GM13976 (cell line): ENCODE data around the gene FAM169A.

Experiments used
- DNase-seq: peaks from one replicate; pipeline ENCODE4 v3.0.0; 2012; ENCODE audit warnings: low spot score
- in situ Hi-C: fragments of 300-500 bp; cut with MboI; formaldehyde crosslinking; loops from one replicate; pipeline ENCODE4 v1.12.0; 2022; ENCODE audit warnings: low sequenced_read_pairs, mixed read lengths, inconsistent platforms; ENCODE audit not compliant: unreplicated experiment
- TF ChIP-seq, protein P1 (sequence below): IDR thresholded peaks from 2 replicates; pipeline ENCODE4 v1.5.1; 2012; ENCODE audit warnings: borderline replicate concordance, mild to moderate bottlenecking; ENCODE audit not compliant: insufficient read depth; ENCODE audit errors: extremely low read depth, missing control alignments, control extremely low read depth

The FAM169A gene

DNA sequence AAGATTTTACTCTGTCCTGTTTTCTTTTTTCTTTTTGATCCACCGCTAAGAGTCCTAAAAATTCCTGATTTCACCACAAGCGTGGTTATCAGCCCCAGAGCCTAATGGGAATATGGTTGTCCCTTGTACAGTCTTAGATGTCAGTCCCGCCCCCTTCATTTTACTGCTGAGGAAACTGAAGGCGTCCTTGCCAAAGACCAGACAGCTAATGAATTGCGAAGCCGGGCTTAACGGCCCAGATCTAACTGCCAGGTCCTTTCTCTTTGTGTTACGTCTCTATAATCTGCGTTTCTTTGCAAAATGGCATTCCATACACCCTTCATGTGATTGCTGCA lies 98.6 kb downstream of the FAM169A start:
- in situ Hi-C loops, result no loop called here
- peak; percentile 33 for DNase-seq

DNA sequence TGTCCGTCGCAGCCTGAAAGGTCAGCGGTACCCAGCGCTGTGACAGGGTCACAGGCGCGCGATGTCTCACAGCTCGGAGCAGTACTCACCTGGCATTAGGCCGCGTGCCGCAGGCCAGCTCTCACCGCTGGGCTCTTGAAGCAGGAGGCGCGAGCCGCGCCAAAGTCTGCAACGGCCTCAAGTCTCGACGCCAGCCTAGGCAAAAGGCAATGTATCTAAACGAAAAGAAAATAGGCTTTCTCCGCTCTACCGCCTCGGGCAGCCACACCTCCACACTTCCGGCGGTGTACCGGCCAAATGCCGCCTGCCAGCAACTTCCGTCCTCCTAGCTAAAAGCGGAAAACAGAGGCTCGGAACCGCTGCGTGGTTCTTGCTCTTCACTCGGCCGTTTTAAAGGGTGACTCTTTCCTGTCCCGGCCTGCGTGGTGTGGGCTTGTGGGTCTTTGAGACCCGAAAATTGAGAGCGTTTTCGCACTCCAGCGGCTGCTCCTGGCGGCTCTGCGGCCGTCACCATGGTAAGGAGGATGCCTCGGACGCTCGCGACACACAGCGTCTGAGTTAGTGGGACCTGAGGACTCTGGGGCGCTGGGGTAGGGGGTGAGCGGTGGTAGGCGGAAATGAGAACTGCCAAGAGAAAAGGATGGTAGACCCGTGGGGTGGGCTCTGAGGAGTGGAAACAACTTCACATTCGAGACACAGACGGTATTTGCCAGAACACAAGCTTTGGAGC lies 99.2 kb downstream of the FAM169A start, which contains the start of the genes GFM2 and NSA2:
TSS of gene GFM2 (minus strand) at position 269 of the 730 bp plus-strand sequence. CDS start 3,375 bp downstream, outside the sequence.
TSS of gene NSA2 (plus strand) at position 401 of the 730 bp plus-strand sequence. CDS start at position 513, 112 bp downstream.
- DNase-seq, result peak; percentile 87
- TF ChIP-seq, protein P1, sequence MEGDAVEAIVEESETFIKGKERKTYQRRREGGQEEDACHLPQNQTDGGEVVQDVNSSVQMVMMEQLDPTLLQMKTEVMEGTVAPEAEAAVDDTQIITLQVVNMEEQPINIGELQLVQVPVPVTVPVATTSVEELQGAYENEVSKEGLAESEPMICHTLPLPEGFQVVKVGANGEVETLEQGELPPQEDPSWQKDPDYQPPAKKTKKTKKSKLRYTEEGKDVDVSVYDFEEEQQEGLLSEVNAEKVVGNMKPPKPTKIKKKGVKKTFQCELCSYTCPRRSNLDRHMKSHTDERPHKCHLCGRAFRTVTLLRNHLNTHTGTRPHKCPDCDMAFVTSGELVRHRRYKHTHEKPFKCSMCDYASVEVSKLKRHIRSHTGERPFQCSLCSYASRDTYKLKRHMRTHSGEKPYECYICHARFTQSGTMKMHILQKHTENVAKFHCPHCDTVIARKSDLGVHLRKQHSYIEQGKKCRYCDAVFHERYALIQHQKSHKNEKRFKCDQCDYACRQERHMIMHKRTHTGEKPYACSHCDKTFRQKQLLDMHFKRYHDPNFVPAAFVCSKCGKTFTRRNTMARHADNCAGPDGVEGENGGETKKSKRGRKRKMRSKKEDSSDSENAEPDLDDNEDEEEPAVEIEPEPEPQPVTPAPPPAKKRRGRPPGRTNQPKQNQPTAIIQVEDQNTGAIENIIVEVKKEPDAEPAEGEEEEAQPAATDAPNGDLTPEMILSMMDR, result no peak
- in situ Hi-C loops, result no loop called here

More for the DNA sequence above, 98.6 kb downstream of the FAM169A start:
- TF ChIP-seq, protein P1, result no peak

DNA sequence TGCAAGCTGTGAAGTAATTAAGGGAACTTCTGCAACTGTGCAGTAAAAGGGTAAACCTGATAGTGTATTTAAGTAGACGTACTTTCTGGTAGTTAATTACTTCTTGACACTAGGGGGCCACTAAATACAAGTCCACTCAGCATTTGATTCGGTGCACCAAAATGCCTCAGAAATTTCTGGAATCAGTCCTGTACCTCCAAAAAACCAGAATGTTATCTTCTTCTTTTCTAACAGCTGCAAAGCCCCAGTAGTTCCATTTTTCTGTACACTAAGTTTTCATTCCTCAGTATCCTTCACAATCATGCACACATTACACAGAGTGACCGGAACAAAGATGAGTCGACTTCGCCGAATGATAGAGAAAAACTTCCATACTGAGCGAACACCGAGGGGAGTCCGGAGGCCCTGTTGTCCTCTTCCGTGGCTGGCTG lies 99.8 kb downstream of the FAM169A start:
- in situ Hi-C loops, result no loop called here
- DNase-seq, result peak; percentile 77
- TF ChIP-seq, protein P1, result peak; percentile 48

DNA sequence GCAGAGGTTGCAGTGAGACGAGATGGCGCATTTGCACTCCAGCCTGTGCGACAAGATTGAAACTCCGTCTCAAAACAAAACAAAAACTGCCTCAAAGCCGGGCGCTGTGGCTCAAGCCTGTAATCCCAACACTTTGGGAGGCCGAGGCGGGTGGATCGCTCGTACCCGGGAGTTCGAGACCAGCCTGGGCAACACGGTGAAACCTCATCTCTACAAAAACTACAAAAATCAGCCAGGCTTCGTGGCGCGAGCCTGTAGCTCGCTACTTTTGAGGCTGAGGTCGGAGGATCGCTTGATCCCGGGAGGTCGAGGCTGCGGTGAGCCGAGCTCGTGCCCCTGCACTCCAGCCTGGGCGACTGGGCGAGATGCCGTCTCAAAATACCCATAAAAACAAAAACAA lies 100.3 kb downstream of the FAM169A start:
- TF ChIP-seq, protein P1, result no peak
- in situ Hi-C loops, result no loop called here
- no peak for DNase-seq

DNA sequence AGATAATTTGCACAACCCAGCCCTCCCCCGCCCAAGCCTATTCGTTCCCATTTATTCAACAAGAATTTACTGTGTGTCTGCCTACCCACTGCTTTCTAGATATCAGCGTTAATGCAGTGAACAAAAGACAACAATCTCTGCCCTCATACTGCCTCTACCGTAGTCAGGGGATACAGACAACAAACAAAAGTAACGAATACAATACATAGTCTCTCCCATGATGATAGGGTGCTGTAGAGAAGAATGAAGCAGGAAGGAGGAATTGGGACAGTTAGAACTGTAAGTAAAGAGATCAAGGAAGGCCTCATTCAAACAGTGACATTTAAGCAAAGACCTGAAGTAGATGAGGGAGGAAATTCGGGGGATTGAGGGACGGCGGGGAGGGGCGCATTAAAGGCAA lies 101.0 kb downstream of the FAM169A start:
- TF ChIP-seq, protein P1, result no peak
- no peak for DNase-seq
- in situ Hi-C loops, result no loop called here

DNA sequence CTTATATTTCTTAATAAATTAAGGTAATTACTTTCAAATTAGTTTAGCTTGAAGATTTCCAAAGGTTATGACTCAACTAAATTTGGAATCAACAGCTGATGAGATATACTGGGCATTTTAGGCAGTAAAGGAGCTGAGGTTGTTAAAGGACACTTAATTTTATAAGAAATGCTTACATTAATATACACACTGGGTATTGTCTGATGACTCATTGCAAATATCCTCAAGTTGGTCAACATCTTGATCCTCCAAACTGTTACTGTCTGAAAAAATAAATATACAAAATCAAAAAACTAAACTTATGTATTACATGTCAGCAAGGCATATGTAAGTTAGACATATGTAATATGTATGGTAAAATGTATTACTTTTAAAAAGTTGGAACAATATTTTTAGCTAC lies 102.7 kb downstream of the FAM169A start:
- in situ Hi-C loops, result no loop called here
- no peak for DNase-seq
- TF ChIP-seq, protein P1, result no peak
